ENCODE measurements around the gene WDR88. TPM values are rescaled to one million over a fixed set of nuclear protein-coding genes. Genes with fewer than 3 reads are reported as not detected.

Gene WDR88
- polyA plus RNA-seq, 2 of the 4 experiments (the other 2 are of a cell fraction): 0.04 TPM; not detected in 1

DNA sequence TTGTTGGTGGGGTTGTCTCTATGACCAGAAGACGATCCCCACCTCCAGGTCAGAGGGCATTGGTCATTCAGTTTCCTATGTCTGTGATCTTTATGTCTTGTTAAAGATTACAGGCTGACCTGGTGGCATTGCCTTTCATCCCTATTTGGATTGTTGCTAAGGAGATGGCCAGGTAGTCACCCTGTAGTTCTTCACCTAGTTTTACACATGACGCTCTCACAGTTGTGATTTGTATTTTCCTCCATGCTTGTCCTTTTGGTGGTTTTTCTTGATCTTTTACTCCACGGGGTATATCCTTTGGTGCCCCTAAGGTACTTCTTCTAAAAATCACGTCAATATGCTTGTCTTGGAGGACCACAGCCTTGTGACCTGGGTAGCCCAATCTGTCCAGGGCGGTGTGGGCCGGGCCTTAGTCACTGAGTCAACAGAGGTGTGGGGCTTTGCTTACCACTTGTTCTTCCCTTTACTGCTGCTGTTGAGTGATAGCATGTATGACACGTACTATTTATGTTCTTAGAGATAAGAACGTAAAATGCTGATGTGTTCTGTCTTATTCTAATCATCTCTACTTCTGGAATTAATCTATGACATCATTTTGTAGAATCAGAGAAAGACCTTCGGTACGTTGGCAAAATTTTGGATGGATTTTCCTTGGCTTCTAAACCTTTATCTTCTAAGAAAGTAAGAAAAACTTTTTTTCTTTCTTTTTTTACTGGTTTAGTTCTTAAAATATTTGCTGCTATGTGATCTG lies 30.8 kb upstream of the WDR88 start:
- FAIRE-seq: peak; percentile 100
- TF ChIP-seq NFE2L2 (conservative IDR thresholded peaks at IDR 0.05; ENCODE audit: low read length) (no peak), JUNB (IDR thresholded peaks at IDR 0.05) (peak; percentile 57), POLR2A (IDR thresholded peaks at IDR 0.05; ENCODE audit: low read length) (no peak), MAFK (IDR thresholded peaks at IDR 0.05; ENCODE audit: partially characterized antibody) (peak; percentile 87), FOSB (CRISPR knock-in tag; IDR thresholded peaks at IDR 0.05) (no peak), HEYL (CRISPR knock-in tag; IDR thresholded peaks at IDR 0.05) (no peak), PHF8 (IDR thresholded peaks at IDR 0.05; ENCODE audit: borderline replicate concordance, low read depth) (no peak), SMC3 (IDR thresholded peaks at IDR 0.05) (0 out of 3 replicates have a peak, but pooled peaks have one; percentile 12), TFCP2L1 (CRISPR knock-in tag; IDR thresholded peaks at IDR 0.05) (no peak), USF2 (IDR thresholded peaks at IDR 0.05) (peak; percentile 59), RCOR1 (IDR thresholded peaks at IDR 0.05; ENCODE audit: low read depth, low read length) (no peak), FOSL2 (IDR thresholded peaks at IDR 0.05) (0 out of 2 replicates have a peak, but pooled peaks have one; percentile 36), FOSL2 (CRISPR knock-in tag; IDR thresholded peaks at IDR 0.05) (peak; percentile 85), NR3C1 (IDR thresholded peaks at IDR 0.05) (no peak), ZFP36 (IDR thresholded peaks at IDR 0.05; ENCODE audit: borderline replicate concordance, partially characterized antibody) (no peak), RAD21 (conservative IDR thresholded peaks at IDR 0.05 in 1 of 2, IDR thresholded peaks at IDR 0.05 in 1 of 2) (peak; percentile 21; a peak in 2 of 5 replicates), RARB (CRISPR knock-in tag; IDR thresholded peaks at IDR 0.05) (no peak), GATA3 (IDR thresholded peaks at IDR 0.05; ENCODE audit: borderline replicate concordance) (peak; percentile 75)
- TF ChIP-seq, protein P1, sequence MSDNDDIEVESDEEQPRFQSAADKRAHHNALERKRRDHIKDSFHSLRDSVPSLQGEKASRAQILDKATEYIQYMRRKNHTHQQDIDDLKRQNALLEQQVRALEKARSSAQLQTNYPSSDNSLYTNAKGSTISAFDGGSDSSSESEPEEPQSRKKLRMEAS (IDR thresholded peaks at IDR 0.05): peak; percentile 51; the same call in 1 of the 2 replicates
- TF ChIP-seq, protein P2, sequence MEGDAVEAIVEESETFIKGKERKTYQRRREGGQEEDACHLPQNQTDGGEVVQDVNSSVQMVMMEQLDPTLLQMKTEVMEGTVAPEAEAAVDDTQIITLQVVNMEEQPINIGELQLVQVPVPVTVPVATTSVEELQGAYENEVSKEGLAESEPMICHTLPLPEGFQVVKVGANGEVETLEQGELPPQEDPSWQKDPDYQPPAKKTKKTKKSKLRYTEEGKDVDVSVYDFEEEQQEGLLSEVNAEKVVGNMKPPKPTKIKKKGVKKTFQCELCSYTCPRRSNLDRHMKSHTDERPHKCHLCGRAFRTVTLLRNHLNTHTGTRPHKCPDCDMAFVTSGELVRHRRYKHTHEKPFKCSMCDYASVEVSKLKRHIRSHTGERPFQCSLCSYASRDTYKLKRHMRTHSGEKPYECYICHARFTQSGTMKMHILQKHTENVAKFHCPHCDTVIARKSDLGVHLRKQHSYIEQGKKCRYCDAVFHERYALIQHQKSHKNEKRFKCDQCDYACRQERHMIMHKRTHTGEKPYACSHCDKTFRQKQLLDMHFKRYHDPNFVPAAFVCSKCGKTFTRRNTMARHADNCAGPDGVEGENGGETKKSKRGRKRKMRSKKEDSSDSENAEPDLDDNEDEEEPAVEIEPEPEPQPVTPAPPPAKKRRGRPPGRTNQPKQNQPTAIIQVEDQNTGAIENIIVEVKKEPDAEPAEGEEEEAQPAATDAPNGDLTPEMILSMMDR (IDR thresholded peaks at IDR 0.05): no peak
- ChIA-PET CTCF (interaction anchor here (1.0 to 7.3 kb wide), 8 partner anchors 10 to 125 kb away, joined by 3 to 72 read pairs (median 22); no protein-coding TSS in a partner anchor), POLR2A (interaction anchor here (0.8 to 1.0 kb wide), 2 partner anchors 36 to 76 kb away, joined by 4 to 5 read pairs; no protein-coding TSS in a partner anchor)
- peak; percentile 97 for ATAC-seq
- 24% methylated on average over 10 of the region's 10 CpGs for WGBS (ENCODE audit: missing lambda C conversion rate)
- DNase-seq (ENCODE audit: low read depth in 1 of 2, low spot score in 1 of 2): peak; percentile 92 to 94
- H3K9me3 ChIP-seq: no peaks in the 10 kb centered on the region
- H3K27ac ChIP-seq: peak overlapping the region; percentile 5 to 56; a peak in 5 of 6 replicates
- H3K4me1 ChIP-seq: peaks cover 32% of the 10 kb centered on the region
- H3K4me3 ChIP-seq: no peak overlapping the region
- peak overlapping the region; percentile 48 for H3K4me2 ChIP-seq

GRCh38 chr19:33102893-33103292 lies 29.0 kb upstream of the WDR88 start:
- DNase-seq (ENCODE audit: low read depth in 1 of 2, low spot score in 1 of 2) (no peak), ATAC-seq (no peak), FAIRE-seq (peak; percentile 86)
- Histone ChIP-seq H3K9me3 (no peaks in the 10 kb centered on the region), H3K27ac (no peak overlapping the region), H3K4me3 (no peak overlapping the region), H3K4me1 (peaks cover 26% of the 10 kb centered on the region), H3K4me2 (no peak overlapping the region)
- TF ChIP-seq KDM5A (IDR thresholded peaks at IDR 0.05) (no peak), ESRRA (IDR thresholded peaks at IDR 0.05; ENCODE audit: borderline replicate concordance, low read length) (no peak), REST (IDR thresholded peaks at IDR 0.05) (no peak), RNF2 (IDR thresholded peaks at IDR 0.05; ENCODE audit: borderline replicate concordance, low read depth) (no peak), SMC3 (IDR thresholded peaks at IDR 0.05) (no peak), MAFK (IDR thresholded peaks at IDR 0.05; ENCODE audit: partially characterized antibody) (peak; percentile 84)
- WGBS (ENCODE audit: missing lambda C conversion rate): 94% methylated on average over 6 of the region's 6 CpGs
- ChIA-PET CTCF (interaction anchor here (1.0 to 8.9 kb wide), 8 partner anchors 11 to 128 kb away, joined by 3 to 72 read pairs (median 6); no protein-coding TSS in a partner anchor), POLR2A (no interaction called here)

All from A549 (cell line).